ENCODE results near the gene CD22. TPM values are rescaled to one million over a fixed set of nuclear protein-coding genes. Genes with fewer than 3 reads are reported as not detected.

Gene CD22
- total and polyA plus RNA-seq, 2 donors (not counting 3 experiments of a cell fraction or from before 2014, with no cell fraction given): not detected

DNA sequence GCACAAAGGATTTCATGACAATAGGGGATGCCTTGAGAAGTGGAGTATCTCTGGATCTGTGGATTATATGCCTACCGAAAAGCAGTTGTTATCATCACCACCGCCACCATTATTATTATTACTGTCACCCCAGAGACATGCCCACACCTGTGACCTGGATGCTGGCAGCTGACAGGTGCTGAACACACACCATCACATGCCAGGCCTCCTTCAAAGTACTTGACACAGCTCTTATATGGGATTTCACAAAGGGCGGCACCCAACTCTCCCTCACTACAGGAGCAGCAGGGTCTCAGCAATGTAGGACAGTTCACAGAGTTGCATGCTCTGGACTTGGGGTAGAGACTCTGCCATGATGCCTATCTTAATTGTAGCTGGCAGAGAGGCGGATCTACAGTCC, 36.3 kb downstream of the CD22 start:
- dilution Hi-C loops (cut with MboI; ENCODE audit: extremely low pct_ligation_motif_present, low sequenced_read_pairs) (no loop called here), intact Hi-C loops (cut with micrococcal nuclease) (no loop called here)
- ChIA-PET POLR2A (no interaction called here), CTCF (interaction anchor here (1.4 to 2.4 kb wide), 2 partner anchors 12 to 130 kb away, joined by 4 to 9 read pairs; no protein-coding TSS in a partner anchor)
- Histone ChIP-seq H3K79me2 (ENCODE audit: control insufficient read depth, insufficient read depth, low read length) (no peaks in the 10 kb centered on the region), H3K4me2 (ENCODE audit: insufficient read depth, low read length) (no peak overlapping the region), H3K27me3 (ENCODE audit: control insufficient read depth in 2 of 2, insufficient read depth in 2 of 2, low read length in 2 of 2) (peaks cover 0 to 2% of the 10 kb centered on the region in 2 experiments), H3K27ac (ENCODE audit: insufficient read depth, low read depth, low read length) (no peak overlapping the region), H3K9me3 (replicated peaks; ENCODE audit: control insufficient read depth, insufficient read depth, low read length) (no peaks in the 10 kb centered on the region), H3K9ac (replicated peaks; ENCODE audit: extremely low read depth, insufficient read depth, low read length) (no peak overlapping the region), H3K36me3 (ENCODE audit: control insufficient read depth in 2 of 2, extremely low read depth in 1 of 2, insufficient read depth in 2 of 2, low read length in 2 of 2) (no peaks in the 10 kb centered on the region), H4K20me1 (replicated peaks; ENCODE audit: control insufficient read depth, extremely low read depth, insufficient read depth, low read length) (no peaks in the 10 kb centered on the region), H3K4me3 (replicated peaks in 1 of 3; ENCODE audit: insufficient read depth in 1 of 3, low read depth in 1 of 3, low read length in 3 of 3) (no peak overlapping the region), H2AFZ (ENCODE audit: low read depth, low read length) (no peak overlapping the region), H3K4me1 (ENCODE audit: control insufficient read depth, extremely low read depth, insufficient read depth, low read length) (no peaks in the 10 kb centered on the region), H3K9me1 (replicated peaks; ENCODE audit: control insufficient read depth, extremely low read depth, insufficient read depth, low read length) (no peaks in the 10 kb centered on the region)
- no peak for DNase-seq (ENCODE audit: low read depth, low spot score)
- no TSS peak for BruUV-seq (replicated peaks)
- TF ChIP-seq, protein P1, sequence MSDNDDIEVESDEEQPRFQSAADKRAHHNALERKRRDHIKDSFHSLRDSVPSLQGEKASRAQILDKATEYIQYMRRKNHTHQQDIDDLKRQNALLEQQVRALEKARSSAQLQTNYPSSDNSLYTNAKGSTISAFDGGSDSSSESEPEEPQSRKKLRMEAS (IDR thresholded peaks at IDR 0.05; ENCODE audit: insufficient read depth, insufficient read length): no peak
- TF ChIP-seq POLR2A (IDR thresholded peaks at IDR 0.05; ENCODE audit: low read depth, low read length) (no peak), MYC (IDR thresholded peaks at IDR 0.05; ENCODE audit: low read depth, low read length) (no peak), GATA2 (IDR thresholded peaks at IDR 0.05; ENCODE audit: insufficient read depth, insufficient read length, low read depth, low read length) (no peak), EZH2 (IDR thresholded peaks at IDR 0.05; ENCODE audit: borderline replicate concordance, low read depth, low read length, severe bottlenecking) (no peak), FOS (IDR thresholded peaks at IDR 0.05; ENCODE audit: borderline replicate concordance, insufficient read depth, low read length) (no peak), POLR2AphosphoS5 (IDR thresholded peaks at IDR 0.05; ENCODE audit: insufficient read depth, low read depth, low read length) (no peak), JUN (IDR thresholded peaks at IDR 0.05; ENCODE audit: borderline replicate concordance, insufficient read depth, insufficient read length, low read depth) (no peak)
- TF ChIP-seq, protein P2, sequence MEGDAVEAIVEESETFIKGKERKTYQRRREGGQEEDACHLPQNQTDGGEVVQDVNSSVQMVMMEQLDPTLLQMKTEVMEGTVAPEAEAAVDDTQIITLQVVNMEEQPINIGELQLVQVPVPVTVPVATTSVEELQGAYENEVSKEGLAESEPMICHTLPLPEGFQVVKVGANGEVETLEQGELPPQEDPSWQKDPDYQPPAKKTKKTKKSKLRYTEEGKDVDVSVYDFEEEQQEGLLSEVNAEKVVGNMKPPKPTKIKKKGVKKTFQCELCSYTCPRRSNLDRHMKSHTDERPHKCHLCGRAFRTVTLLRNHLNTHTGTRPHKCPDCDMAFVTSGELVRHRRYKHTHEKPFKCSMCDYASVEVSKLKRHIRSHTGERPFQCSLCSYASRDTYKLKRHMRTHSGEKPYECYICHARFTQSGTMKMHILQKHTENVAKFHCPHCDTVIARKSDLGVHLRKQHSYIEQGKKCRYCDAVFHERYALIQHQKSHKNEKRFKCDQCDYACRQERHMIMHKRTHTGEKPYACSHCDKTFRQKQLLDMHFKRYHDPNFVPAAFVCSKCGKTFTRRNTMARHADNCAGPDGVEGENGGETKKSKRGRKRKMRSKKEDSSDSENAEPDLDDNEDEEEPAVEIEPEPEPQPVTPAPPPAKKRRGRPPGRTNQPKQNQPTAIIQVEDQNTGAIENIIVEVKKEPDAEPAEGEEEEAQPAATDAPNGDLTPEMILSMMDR (IDR thresholded peaks at IDR 0.05; ENCODE audit: extremely low read depth in 1 of 2, insufficient read depth in 1 of 2, low read depth in 1 of 2, low read length in 2 of 2): no peak
- FAIRE-seq: no peak
